Psoas muscle (tissue), 8 donors: ENCODE results near the gene AKAP9. TPM values are rescaled to one million over a fixed set of nuclear protein-coding genes. Genes with fewer than 3 reads are reported as not detected.

ENCODE experiments used
- ATAC-seq, 4 donors: fragments of 200-7000 bp; cut with Tn5 transposase; one replicate each; pipeline ENCODE4 v1.9.1; 2020; ENCODE audit warnings: moderate library complexity in 3 of 4, mild to moderate bottlenecking in 2 of 4
- DNase-seq, 2 donors: peaks; one replicate each; pipeline ENCODE4 v3.0.0-alpha.2; 2020
- H3K27ac ChIP-seq: fragments of 200-600 bp; one replicate; pipeline ENCODE4 v1.8.0; 2022
- H3K27me3 ChIP-seq, 3 donors: fragments of 200-600 bp in 1 of 3; one replicate each; pipeline versions ENCODE4 v1.6.1 to v1.8.0; 2013 to 2022; ENCODE audit warnings: low read length in 2 of 3, mild to moderate bottlenecking in 2 of 3, moderate library complexity in 1 of 3; ENCODE audit not compliant: insufficient read depth in 3 of 3
- H3K36me3 ChIP-seq, 2 donors: fragments of 200-600 bp in 1 of 2; one replicate each; pipeline versions ENCODE4 v1.6.1 to v1.8.0; 2013 to 2022; ENCODE audit warnings: low read depth in 1 of 2, mild to moderate bottlenecking in 1 of 2, moderate library complexity in 1 of 2; ENCODE audit not compliant: insufficient read depth in 1 of 2
- H3K4me1 ChIP-seq: fragments of 200-600 bp; one replicate; pipeline ENCODE4 v1.8.0; 2022
- H3K4me3 ChIP-seq: fragments of 200-600 bp; one replicate; pipeline ENCODE4 v1.8.0; 2022; ENCODE audit warnings: mild to moderate bottlenecking
- H3K9me3 ChIP-seq: fragments of 200-600 bp; one replicate; pipeline ENCODE4 v1.8.0; 2022
- CTCF ChIP-seq: fragments of 200-600 bp; IDR thresholded peaks from one replicate; pipeline ENCODE4 v1.8.0; 2022; ENCODE audit warnings: antibody characterized with exemption
- WGBS, 3 donors: extraction: QIAGEN DNeasy Blood & Tissue Kit; methylation state at CpG; one replicate each; pipeline versions ENCODE4 v1.1.6 to v1.1.7; 2013; 5-methylcytosine and 5-hydroxymethylcytosine counted together
- intact Hi-C, 2 donors: fragments of 100-400 bp; cut with DNase I; formaldehyde crosslinking; loops; one replicate each; pipeline versions ENCODE4 v1.11.0 to v1.14.2; 2022
- polyA plus RNA-seq, 3 donors: library from polyadenylated mRNA; stranded (reverse); fragments of 200-250 nt; gene quantifications; one replicate each; pipeline ENCODE4 v1.2.3, GENCODE V29; 2013
- total RNA-seq, 4 donors: library from RNA; stranded (reverse); fragmentation: NEBNext Ultra II Directional in 2 of 4; extraction: Animal tissue kit (Norgen Biotek cat#: 25700) in 2 of 4; gene quantifications; one replicate each; pipeline versions ENCODE4 v1.2.1 to v1.2.4, GENCODE V29; 2021 to 2023
- donor health status: healthy with polysubstance abuse.
- donor health status: DM: no; HTN: no; CAD: no; lungs with moderate emphysema.
- donor health status: Bipolar disorder and iron deficiency.
- donor health status: healthy.
- donor health status: DM: yes; HTN: yes; CAD: no.
- donor health status: DM: no; HTN: no; CAD: no.
- donor health status: DM: no; HTN: no; CAD: no.
- donor health status: DM: yes; HTN: yes; CAD: no.

The AKAP9 gene
- total and polyA plus RNA-seq, 7 donors, result 6.0 to 44.4 (median 24.6) TPM

- Histone ChIP-seq H3K36me3 (peaks cover 0 to 11% of the 10 kb centered on the region in 2 donors), H3K9me3 (no peaks in the 10 kb centered on the region), H3K27ac (no peak overlapping the region), H3K27me3 (no peaks in the 10 kb centered on the region), H3K4me1 (no peaks in the 10 kb centered on the region), H3K4me3 (no peak overlapping the region)
- intact Hi-C loops, result no loop called here
- TF ChIP-seq CTCF, result no peak
- ATAC-seq, result no peak
- DNase-seq, result no peak
These were observed 47.6 kb downstream of the AKAP9 start for GRCh38 chr7:91988213-91988612.

- no peak for TF ChIP-seq CTCF
- intact Hi-C loops, result no loop called here
- DNase-seq (no peak), ATAC-seq (no peak)
- Histone ChIP-seq H3K4me3 (no peak overlapping the region), H3K9me3 (no peaks in the 10 kb centered on the region), H3K27me3 (no peaks in the 10 kb centered on the region), H3K27ac (no peak overlapping the region), H3K36me3 (peaks cover 8 to 67% of the 10 kb centered on the region in 2 donors), H3K4me1 (no peaks in the 10 kb centered on the region)
- WGBS, 3 donors, result 88 to 95% (median 90%) methylated on average over 3 of the region's 3 CpGs
These were observed 53.3 kb downstream of the AKAP9 start for GRCh38 chr7:91993976-91994375.

- Histone ChIP-seq H3K4me3 (no peak overlapping the region), H3K36me3 (peaks cover 12 to 79% of the 10 kb centered on the region in 2 donors), H3K4me1 (no peaks in the 10 kb centered on the region), H3K9me3 (no peaks in the 10 kb centered on the region), H3K27me3 (no peaks in the 10 kb centered on the region), H3K27ac (no peak overlapping the region)
- 79 to 87% (median 84%) methylated on average over 2 of the region's 2 CpGs for WGBS, 3 donors
- DNase-seq (no peak), ATAC-seq (no peak)
- intact Hi-C loops, result no loop called here
- no peak for TF ChIP-seq CTCF
These were observed 54.9 kb downstream of the AKAP9 start for GRCh38 chr7:91995391-91996105.

GRCh38 chr7:91999631-92000565 is 59.2 kb downstream of the AKAP9 start:
- no peak for ATAC-seq
- 72 to 90% (median 86%) methylated on average over 2 of the region's 2 CpGs for WGBS, 3 donors
- H3K9me3 ChIP-seq, result no peaks in the 10 kb centered on the region
- peaks cover 12 to 80% of the 10 kb centered on the region in 2 donors for H3K36me3 ChIP-seq
- H3K4me3 ChIP-seq, result no peak overlapping the region
- H3K27ac ChIP-seq, result no peak overlapping the region
- H3K27me3 ChIP-seq, result no peaks in the 10 kb centered on the region
- no peaks in the 10 kb centered on the region for H3K4me1 ChIP-seq
- DNase-seq, result no peak
- no peak for TF ChIP-seq CTCF
- intact Hi-C loops, result loop anchor here in 1 of 2 donors (10.0 kb wide), 1 partner anchor 215 kb away; no protein-coding TSS in a partner anchor
